CD4-positive, alpha-beta T cell treated with Interleukin-21 for 1 hour (primary cell): Measurements from ENCODE around the gene DNAJB11.
"Not testable (repeated sequence)": the region's sequence is repeated elsewhere in the genome, so short reads cannot be mapped to it uniquely, and the experiment has no call there.

Experiments
- DNase-seq: peaks from one replicate; pipeline ENCODE4 v3.0.0-alpha.2; 2020

DNAJB11 gene

DNA sequence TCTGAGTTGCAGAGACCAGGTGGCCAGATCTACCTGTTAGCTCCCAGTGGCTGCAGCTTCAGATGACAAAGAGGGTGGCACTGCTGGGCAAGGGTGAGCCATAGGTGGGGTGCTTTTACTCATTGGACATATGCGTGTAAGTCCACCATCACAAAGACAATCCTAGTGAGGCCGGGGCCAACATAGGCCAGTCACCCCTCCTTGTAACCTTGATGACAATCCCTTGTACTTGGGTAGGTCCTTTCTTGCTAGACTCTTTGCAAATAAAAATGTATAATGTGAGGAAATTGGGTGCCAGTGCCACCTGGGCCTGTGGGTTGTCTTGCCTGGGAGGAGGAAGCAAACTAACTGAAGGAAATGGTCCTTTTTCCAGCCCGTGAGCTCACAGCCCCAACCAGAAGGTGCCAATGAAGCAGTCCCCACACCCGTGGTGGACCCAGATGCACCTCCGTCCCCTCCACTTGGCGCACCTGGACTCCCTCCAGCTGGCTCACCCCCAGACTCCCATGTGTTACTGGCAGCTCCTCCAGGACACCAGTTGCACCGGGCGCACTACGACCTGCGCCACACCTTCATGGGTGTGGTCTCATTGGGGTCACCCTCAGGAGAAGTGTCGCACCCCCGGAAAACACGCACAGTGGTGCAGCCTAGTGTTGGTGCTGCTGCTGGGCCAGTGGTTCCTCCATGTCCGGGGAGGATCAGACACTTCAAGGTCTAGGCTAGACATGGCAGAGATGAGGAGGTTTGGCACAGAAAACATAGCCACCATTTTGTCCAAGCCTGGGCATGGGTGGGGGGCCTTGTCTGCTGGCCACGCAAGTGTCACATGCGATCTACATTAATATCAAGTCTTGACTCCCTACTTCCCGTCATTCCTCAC lies 49.9 kb downstream of the DNAJB11 start:
- DNase-seq, result no peak

DNA sequence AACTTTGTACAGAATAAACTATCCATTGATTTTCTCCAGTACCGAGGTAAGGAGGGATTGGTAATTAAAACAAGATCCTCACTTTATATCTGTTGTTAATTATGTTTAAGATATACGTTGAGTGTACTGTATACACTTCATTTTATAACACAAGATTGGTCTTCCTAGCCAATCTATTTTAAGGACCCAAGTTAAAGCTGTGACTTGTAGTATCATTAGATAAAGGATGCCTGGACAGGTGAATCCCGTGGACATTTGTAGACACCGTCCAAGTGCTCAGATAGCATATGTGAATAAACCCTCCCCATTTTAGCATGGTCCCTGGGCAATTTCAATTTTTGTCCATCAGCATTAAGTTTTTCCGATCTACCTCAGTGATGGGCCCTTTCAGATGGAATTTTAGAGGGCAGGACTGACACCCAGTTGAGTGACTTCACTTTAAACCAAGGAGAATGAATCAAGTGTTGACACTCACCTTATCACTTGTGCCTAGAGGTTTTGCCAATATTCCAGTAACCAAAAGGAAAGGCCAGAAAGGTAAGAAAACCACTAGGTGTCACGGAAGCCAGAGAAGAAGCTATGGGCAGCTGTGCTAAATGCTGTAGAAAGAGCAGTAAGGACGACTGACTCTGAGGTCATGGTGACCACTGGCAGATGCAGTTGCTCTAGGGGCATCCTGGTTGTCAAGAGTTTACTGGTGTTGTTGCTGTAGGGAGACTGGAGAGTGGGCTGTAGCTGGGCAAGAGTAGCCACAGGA lies 51.6 kb downstream of the DNAJB11 start:
- DNase-seq, result no peak

DNA sequence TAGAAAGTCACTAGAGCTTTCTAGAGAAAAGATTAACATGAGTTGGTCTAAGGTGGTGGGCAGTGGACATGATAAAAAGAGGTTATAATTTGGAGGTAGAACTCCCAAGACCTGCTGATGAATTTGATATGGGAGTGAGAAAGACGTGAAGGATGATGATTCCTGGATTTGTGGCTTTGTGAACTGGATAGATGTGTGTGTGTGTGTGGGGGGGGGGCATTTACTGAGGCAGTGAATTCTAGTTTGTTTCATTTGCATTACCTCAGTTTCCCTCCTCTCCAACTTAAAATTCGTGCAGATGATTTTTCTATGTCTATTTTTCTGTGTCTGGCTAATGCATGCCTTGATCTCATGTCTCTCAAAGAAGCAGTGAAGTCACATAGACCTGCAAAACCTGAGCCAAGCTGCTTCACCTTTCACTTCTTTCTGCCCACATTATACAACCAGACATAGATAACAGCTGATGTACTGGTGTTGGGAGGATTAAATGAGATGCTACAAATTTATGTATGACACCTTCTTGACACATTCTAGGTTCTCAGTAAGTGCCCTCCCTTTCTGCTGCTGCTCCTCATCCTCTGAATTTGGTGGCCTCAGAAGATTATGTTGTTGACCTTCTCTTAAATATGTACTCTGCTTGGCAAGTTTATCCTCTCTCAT lies 52.3 kb downstream of the DNAJB11 start:
- no peak for DNase-seq

DNA sequence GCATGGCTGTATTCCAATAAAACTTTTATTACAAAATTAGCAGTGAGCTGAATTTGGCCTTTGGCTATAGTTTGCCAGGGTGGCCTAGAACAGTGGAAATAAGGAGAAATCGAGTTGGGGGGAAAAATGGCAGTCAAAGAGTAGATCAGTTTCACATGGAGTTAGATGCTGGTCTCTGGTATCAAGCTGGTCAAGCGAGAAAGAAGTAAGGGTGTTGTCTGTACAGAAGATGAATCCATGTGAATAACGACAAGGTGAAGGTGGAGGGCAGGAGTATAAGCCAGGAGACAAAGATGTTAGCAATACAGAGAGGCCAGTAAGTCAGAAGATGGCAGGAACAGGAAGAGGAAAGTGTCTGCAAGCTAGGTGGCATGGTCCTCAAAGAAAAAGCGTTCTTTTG lies 54.1 kb downstream of the DNAJB11 start:
- no peak for DNase-seq

DNA sequence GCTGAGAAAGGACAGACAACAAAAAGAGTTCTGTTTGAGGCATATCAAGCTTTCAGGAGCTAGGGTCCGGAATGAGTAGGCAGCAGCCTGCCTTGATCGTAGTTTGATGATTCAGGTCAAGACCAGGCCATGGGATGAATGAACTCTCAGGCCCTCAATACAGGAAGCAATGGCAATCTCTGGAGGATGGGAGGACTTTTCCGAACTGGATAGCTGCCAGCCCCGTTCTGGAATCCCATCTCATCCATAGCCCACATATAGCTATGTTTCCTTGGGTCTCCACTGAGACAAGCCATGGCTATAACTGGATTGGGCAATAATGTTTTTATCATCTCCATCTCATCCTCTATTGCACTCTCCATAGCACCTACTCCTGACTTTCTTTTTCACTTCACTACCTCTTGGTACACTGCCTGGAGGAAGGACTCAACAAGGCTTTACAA lies 55.1 kb downstream of the DNAJB11 start:
- DNase-seq, result no peak

DNA sequence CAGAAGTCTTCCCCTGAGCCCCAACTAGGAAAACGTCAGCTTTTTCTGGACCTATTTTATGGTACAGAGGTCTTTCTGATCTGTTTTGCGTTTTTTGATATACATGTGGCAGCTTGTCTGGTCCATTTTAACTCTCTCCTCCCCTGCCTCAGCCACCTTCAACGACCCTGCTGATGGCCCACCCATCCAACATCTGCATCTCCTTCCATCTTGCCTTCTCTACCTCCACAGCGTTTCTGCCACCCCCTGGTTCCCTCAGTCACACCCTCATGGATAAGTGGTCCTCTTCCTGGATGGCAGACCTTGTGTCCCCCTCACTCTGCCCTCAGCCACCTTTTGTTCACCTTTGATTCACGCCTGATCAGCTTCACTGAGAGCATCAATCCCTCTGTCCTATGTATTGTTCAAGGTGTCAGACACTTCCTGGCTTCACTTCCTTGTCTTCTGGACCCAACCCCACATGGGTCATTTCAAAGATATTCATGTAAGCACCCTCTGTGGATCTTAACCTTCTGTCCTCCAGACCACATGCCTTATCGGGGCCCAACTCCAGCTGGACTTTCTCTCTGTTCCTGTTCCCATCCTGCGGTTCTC lies 55.8 kb downstream of the DNAJB11 start:
- no peak for DNase-seq

DNA sequence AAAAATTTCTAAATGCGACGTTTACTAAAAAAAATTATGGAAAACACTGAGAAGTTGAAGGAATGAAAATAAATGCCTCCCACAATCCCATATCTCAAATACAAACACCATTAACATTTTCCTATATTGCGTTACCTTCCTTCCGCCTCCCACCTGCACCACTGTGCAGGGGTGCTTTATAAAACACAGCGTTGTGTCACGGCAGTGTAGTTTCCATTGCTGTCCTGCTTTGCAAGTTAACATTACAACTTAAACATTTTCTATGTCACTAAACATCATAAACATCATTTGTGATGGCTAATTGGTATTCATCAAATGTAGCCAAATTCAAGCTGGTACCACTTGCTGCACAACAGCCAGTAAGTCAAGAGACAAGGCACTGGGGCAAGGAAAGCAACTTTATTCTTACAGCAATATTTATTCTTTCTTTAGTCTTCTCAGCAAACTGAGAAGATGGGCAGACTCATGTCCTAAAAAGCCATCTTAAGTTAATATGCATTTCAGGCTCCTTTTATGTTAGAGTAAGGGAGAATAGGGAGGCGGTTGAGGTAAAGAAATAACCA lies 57.4 kb downstream of the DNAJB11 start:
- no peak for DNase-seq

DNA sequence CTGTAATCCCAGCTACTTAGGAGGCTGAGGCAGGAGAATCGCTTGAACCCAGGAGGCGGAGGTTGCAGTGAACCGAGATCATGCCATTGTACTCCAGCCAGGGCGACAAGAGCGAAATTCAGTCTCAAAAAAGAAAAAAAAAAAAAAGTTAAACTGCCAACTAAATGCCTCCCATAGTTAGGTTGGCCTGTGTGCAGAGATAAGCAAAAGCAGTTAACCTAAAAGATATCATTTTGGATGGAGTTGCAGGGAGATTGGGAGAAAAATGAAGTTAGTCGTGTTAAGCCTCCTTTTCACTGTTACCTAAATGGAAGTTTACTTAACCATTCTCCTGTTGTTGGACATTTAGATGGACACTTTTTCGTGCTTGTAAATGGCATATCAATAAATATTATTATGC lies 58.2 kb downstream of the DNAJB11 start:
- DNase-seq, result no peak

DNA sequence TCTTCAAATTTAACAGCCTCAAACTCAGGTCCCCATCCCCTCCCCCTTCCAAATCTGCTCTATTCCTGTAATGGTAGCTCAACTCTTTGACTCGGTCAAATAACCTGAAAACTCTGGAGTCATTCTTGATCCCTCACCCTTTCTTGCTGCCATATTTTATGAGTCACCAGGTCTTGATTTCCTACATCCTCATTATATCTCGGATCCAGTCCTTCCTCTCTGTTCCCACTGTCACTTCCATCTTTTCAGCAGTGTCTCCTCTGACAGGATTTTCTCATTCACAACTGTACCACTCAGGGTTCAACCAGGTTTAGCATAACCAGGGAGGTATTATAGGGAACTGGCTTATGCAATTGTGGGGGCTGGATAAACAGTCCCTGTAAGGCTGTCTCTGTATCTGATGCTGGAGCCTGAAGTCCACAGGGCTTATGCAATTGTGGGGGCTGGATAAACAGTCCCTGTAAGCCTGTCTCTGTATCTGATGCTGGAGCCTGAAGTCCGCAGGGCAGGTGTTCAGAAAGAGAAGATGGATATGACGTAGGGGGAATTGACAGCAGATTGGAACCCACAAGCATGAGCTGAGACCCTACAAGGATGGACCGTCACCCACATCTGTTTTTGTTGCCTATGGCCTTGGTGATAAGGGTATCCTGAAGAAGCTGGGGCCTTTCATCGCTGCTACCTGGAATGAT lies 60.6 kb downstream of the DNAJB11 start:
- DNase-seq, result no peak

DNA sequence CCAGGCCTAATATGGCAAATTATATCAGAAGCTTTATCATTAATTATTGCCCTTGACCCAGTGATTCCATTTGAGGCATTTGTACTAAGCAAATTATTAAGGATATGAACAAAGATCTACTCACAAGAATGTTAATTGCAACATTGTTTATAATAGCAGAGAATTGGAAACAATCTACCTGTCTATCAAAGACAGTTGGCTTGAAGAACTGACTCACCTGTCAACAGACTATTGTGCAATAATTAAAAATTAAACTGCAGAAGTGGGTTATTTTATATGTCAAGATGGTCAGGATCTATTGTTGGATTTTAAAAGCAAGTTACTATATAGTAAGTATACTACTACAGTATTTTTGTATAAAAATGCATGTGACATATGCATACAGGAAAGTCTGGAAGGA lies 63.0 kb downstream of the DNAJB11 start:
- no peak for DNase-seq

DNA sequence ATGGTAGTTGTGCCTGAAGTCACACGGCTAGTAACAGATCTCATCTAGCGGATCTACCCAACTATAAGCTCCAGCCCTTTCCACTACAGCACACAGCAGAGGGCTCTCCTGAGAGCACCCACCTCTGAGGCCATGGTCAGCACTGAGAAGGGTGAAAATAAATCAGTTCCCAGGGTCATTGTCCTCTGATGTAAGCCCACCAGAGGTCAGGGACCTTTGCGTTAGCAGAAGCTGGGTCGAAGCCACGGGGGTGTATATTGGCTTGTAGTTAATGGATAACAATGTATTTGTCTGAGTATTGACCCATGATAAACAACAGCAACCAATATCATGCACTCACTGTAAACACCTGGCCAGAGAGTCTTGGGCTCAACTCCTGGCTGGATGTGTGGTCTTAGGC lies 63.7 kb downstream of the DNAJB11 start:
- DNase-seq, result not testable (repeated sequence)
